ENCODE results near the gene CCDC157.

The CCDC157 gene

GRCh38 chr22:30328466-30329049 lies 28.2 kb upstream of the CCDC157 start:
- no peak for ATAC-seq
- TF ChIP-seq ZFP30 (CRISPR knock-in tag; IDR thresholded peaks at IDR 0.05) (no peak), ISL1 (CRISPR knock-in tag; IDR thresholded peaks at IDR 0.05) (no peak), ZC3H10 (CRISPR knock-in tag; IDR thresholded peaks at IDR 0.05) (no peak), SNAI2 (CRISPR knock-in tag; IDR thresholded peaks at IDR 0.05) (no peak), BACH2 (CRISPR knock-in tag; IDR thresholded peaks at IDR 0.05; ENCODE audit: borderline replicate concordance) (no peak), ZFP3 (CRISPR knock-in tag; IDR thresholded peaks at IDR 0.05) (no peak), TOX (CRISPR knock-in tag; IDR thresholded peaks at IDR 0.05; ENCODE audit: borderline replicate concordance) (no peak), PPARA (CRISPR knock-in tag; IDR thresholded peaks at IDR 0.05; ENCODE audit: borderline replicate concordance) (no peak), TCF4 (CRISPR knock-in tag; IDR thresholded peaks at IDR 0.05; ENCODE audit: borderline replicate concordance) (no peak), TSHZ2 (CRISPR knock-in tag; IDR thresholded peaks at IDR 0.05) (no peak), CSDC2 (CRISPR knock-in tag; IDR thresholded peaks at IDR 0.05) (no peak), RARB (CRISPR knock-in tag; IDR thresholded peaks at IDR 0.05) (no peak)

GRCh38 chr22:30332551-30332950 lies 24.3 kb upstream of the CCDC157 start:
- no peak for TF ChIP-seq ZFP3 (CRISPR knock-in tag; IDR thresholded peaks at IDR 0.05)
- no peak for TF ChIP-seq TOX (CRISPR knock-in tag; IDR thresholded peaks at IDR 0.05; ENCODE audit: borderline replicate concordance)
- TF ChIP-seq PPARA (CRISPR knock-in tag; IDR thresholded peaks at IDR 0.05; ENCODE audit: borderline replicate concordance): no peak
- no peak for TF ChIP-seq TSHZ2 (CRISPR knock-in tag; IDR thresholded peaks at IDR 0.05)
- no peak for TF ChIP-seq ZFP30 (CRISPR knock-in tag; IDR thresholded peaks at IDR 0.05)
- TF ChIP-seq RARB (CRISPR knock-in tag; IDR thresholded peaks at IDR 0.05): no peak
- TF ChIP-seq CSDC2 (CRISPR knock-in tag; IDR thresholded peaks at IDR 0.05): no peak
- TF ChIP-seq TCF4 (CRISPR knock-in tag; IDR thresholded peaks at IDR 0.05; ENCODE audit: borderline replicate concordance): no peak
- TF ChIP-seq ZNF565 (CRISPR knock-in tag; conservative IDR thresholded peaks at IDR 0.05; ENCODE audit: low read depth): no peak
- TF ChIP-seq CSRNP3 (CRISPR knock-in tag; IDR thresholded peaks at IDR 0.05): no peak
- TF ChIP-seq, protein P1, sequence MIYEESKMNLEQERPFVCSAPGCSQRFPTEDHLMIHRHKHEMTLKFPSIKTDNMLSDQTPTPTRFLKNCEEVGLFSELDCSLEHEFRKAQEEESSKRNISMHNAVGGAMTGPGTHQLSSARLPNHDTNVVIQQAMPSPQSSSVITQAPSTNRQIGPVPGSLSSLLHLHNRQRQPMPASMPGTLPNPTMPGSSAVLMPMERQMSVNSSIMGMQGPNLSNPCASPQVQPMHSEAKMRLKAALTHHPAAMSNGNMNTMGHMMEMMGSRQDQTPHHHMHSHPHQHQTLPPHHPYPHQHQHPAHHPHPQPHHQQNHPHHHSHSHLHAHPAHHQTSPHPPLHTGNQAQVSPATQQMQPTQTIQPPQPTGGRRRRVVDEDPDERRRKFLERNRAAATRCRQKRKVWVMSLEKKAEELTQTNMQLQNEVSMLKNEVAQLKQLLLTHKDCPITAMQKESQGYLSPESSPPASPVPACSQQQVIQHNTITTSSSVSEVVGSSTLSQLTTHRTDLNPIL (CRISPR knock-in tag; IDR thresholded peaks at IDR 0.05; ENCODE audit: low read depth): no peak
- TF ChIP-seq OSR1 (CRISPR knock-in tag; IDR thresholded peaks at IDR 0.05): no peak
- no peak for TF ChIP-seq BACH2 (CRISPR knock-in tag; IDR thresholded peaks at IDR 0.05; ENCODE audit: borderline replicate concordance)
- no peak for ATAC-seq

DNA sequence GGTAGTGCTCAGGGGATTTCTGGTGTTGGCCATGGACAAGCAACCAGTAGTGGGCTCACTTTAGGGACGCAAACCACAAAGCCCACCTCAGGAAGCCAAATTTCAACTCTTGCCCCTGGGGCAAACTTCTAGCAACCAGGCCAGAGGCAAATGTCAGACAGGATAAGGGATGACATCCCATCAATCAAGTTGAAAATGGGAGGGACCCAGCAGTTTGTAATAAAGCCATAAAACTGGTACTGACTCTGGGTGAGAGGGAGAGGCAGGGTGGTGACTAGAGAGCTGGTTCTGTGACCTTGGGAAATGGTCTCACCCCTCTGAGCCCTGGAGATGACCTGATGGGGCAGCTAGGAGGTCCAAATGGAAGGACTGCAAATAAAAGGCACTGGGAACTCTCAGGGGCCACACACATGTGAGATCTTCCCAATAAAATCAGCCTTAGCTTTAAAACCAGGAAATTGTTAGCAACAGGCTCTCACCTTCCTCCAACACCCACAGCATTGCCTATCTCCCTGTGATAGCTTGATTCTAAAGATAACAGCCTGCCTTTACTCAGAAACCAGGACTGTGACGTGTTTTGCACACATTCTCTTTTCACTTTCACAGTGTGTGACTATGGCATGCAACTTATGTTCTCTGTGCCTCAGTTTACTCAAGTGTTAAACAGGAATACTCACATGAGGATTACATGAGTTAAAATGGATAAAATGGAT lies 23.7 kb upstream of the CCDC157 start:
- ATAC-seq: no peak
- TF ChIP-seq PATZ1 (CRISPR knock-in tag; IDR thresholded peaks at IDR 0.05; ENCODE audit: borderline replicate concordance) (no peak), TSHZ2 (CRISPR knock-in tag; IDR thresholded peaks at IDR 0.05) (no peak), ZNF70 (CRISPR knock-in tag; IDR thresholded peaks at IDR 0.05) (no peak)

Data from SK-N-SH treated with all-trans-retinoic acid at 6 μM for 48 hours (cell line).